ENCODE results near the gene IL36B.
A peak's percentile ranks its signal among the peaks of the same experiment; 100 is the strongest.
"Not testable (repeated sequence)": the region's sequence is repeated elsewhere in the genome, so short reads cannot be mapped to it uniquely, and the experiment has no call there.

Gene IL36B

DNA sequence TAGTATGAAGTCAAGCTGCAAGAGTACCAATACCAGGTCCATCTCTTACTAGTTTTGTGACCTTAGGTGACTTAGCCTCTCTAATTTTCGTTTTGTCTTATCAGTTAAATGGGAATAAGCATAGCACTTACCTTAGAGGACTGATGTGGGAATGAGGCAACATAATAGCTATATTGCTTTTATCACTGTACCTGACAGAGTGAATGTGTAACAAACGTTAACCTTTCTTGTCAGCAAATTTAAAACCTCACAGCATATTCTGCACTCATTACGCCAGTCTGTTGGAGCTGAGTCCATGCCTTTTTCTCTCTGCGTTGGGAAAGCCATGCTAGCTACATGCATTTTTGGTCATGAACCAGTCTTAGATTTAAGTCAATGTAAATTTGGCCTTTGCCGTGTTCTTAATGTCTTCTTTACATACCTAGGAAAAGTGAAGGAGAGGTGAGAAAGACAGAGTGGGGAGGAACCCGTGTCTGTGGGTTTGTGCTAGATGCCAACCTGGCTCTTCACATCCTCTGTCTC, at the start of gene IL36B:
Gene IL36B (minus strand): TSS at position 472 of the 522 bp plus-strand sequence.
- DNase-seq, result no peak

DNA sequence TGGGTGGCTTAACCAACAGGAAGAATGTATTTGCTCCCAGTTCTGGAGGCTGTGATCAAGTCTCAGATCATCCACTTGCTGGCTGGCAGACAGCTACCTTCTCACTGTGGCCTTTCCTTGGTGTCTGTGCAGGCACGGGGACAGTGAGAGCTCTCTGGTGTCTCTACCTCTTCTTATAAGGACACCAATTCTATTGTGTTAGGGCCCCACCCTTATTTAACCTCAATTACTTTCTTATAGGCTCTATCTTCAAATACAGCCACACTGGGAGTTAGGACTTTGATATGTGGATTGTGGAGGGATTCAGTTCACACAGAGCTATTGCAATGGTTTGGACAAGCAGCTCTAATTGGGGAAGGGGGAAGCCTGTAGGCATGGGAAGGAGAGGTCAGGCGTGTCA, 49.5 kb upstream of the IL36B start:
- no peak for DNase-seq

DNA sequence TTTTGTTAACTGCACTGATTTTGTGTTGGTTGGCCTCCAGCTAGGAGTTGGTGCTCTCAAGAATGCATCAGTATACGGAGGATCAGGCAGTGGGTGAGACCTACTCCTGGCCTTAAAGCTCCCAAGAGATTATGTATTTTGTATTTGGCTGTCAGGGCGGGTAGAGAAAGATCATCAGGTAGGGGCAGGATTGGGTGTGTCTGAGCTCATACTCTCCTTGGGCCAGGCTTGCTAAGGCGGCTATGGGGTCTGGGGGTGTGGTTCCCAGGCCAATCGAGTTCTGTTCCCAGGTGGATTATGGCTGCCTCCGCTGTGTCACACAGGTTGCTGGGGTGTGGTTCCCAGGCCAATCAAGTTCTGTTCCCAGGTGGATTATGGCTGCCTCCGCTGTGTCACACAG, 45.9 kb upstream of the IL36B start:
- no peak for DNase-seq

- DNase-seq, result no peak
Observed at GRCh38 chr2:113098041-113098440, 45.4 kb upstream of the IL36B start.

DNA sequence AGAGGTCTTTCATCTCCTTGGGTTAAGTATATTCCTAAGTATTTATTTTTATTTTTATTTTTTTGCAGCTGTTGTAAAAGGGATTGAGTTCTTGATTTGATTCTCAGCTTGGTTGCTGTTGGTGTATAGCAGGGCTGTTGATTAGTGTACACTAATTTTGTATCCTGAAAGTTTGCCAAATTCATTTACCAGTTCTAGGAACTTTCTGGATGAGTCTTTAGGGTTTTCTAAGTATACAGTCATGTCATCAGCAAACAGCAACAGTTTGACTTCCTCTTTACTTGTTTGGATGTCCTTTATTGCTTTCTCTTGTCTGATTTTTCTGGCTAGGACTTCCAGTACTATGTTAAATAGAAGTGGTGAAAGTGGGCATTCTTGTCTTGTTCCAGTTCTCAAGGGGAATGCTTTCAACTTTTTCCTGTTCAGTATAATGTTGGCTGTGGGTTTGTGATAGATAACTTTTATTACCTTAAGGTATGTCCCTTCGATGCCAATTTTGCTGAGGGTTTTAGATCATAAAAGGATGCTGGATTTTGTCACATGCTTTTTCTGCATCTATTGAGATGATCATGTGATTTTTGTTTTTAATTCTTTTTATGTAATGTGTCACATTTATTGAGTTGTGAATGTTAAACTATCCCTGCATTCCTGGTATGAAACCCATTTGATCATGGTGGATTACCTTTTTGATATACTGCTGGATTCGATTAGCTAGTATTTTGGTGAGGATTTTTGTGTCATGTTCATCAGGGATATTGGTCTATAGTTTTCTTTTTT, 44.4 kb upstream of the IL36B start:
- DNase-seq, result not testable (repeated sequence)

GRCh38 chr2:113096306-113096705, 43.6 kb upstream of the IL36B start:
- DNase-seq, result not testable (repeated sequence)

- no peak for DNase-seq
Observed at GRCh38 chr2:113093613-113093977, 40.9 kb upstream of the IL36B start.

GRCh38 chr2:113092864-113093612, 40.4 kb upstream of the IL36B start:
- DNase-seq, result no peak

GRCh38 chr2:113091231-113091896, 38.7 kb upstream of the IL36B start:
- DNase-seq, result no peak

GRCh38 chr2:113089916-113090315, 37.2 kb upstream of the IL36B start:
- no peak for DNase-seq

- no peak for DNase-seq
Observed at GRCh38 chr2:113088213-113088992, 35.7 kb upstream of the IL36B start.

GRCh38 chr2:113085542-113085941, 32.9 kb upstream of the IL36B start:
- DNase-seq, result no peak

DNA sequence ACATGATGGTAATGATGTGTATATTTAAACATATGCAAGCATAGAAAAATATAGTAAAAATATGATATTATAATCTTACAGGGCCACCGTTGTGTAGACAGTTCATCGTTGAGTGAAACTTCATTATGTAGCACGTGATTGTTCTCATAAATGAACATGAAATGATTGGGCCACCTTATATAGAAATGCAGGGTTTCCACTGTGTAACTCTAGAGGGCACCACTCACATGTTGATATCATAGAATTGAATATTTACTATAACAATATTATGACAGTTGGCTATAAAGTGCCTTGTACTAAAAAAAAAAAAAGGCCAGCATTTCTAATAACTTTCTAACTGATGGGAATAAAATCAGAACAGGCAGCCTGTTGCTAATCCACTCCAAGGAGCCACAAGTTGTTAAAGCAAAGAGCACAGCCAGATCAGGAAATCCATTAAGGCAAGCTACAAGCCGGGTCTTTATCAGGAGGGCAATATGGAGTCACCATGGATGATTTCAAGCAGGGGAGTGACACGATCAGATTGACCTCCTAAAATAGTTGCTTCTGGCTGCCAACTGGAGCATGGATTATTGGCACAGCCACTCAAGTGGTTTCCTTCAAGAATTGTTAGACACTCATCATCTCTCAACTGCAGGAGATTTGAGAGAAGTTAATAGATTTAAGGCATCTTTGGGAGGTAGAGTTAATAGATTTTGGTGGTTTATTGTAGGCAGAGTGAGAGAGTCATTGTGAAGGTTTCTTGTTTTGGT, 31.8 kb upstream of the IL36B start:
- DNase-seq, result no peak

DNA sequence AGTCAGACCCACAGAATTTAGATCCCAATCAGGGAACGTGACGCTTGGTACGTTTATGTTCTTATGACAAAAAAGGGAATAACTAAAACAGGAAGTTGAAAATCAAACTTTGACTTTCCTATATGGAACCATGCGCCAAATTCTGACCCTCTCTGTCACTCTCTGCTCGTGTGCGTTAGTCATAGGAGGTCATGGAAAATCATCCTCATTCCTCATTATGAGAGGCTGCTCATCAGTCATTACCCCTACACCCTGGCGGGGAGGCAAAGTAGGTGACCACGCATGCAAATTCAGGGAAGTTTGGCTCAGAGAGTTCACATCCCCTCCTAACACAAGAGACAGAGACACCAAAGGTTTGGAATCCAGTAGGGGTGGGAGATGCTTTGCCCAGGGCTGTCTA, 30.6 kb upstream of the IL36B start:
- no peak for DNase-seq

GRCh38 chr2:113081488-113082210, 29.0 kb upstream of the IL36B start:
- no peak for DNase-seq

DNA sequence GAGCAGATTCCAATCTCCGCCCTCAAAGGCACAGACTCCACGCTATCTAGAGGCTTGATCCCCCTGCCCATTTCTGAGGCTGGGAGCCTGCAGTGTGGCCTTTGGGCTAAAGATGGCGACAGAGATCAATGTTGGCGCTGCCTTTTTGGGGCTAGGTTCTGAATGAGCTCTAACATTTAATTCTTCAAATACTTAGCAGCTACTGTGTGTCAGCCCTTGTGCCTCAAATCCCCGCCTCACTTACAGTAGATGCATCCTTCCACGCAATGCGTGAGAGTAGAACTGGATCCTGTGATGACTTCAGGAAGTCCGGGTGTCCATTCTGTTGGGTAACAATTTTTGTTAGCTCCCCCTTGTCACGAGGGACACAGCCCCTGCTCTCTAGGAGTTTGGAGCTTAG, 27.5 kb upstream of the IL36B start:
- DNase-seq, result peak; percentile 30 to 53

DNA sequence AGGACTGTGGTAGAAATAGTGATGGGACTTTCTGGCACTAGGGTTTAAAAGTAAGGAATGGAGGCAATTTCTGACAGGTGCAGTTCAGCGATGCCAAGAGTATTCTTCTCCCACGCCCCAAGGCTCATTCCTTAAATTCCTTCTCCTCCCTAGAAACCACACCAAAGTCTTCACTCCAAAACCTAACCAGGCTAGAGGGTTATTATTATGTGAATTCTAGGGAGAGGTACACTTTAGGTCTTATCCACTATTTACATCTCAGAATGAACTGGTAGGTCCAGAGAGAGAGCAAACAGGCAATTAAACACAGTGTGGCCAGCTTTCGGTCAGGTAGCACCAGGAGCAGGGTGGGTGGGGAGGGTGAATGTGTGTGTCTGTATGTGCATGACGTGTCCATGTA, 26.5 kb upstream of the IL36B start:
- no peak for DNase-seq

DNA sequence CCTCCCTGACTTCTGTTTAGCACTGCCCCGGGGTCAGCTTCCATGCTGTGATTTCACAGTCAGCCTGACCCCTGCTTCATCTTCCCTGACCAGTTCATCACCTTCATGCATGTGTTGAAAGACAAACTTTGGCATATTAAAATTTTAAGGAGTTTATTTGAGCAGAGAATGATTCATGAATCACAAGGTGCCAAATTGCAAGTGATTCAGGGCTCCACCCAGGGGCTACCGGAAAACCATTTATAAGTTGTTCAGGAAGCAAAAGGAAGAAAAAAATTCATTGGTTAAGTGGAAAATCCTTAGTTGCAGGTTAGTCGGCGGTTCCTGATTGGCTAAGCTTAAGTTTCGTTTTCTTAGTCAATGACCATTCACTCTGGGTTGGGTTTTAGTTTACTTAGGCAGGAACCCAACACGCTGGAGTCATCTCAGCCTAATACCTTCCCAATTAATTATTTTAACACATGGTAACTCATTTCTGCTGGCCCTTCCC, 25.7 kb upstream of the IL36B start:
- DNase-seq, result no peak

GRCh38 chr2:113077921-113078320, 25.3 kb upstream of the IL36B start:
- DNase-seq, result no peak

GRCh38 chr2:113076954-113077669, 24.4 kb upstream of the IL36B start:
- DNase-seq, result no peak

All from stimulated activated CD4-positive, alpha-beta T cell treated with anti-CD3 and anti-CD28 coated beads, Interleukin-4, amount 100 ng/mL, for 4 hours (primary cell).